ENCODE results near the gene CCL7.
"Not testable (repeated sequence)": the region's sequence is repeated elsewhere in the genome, so short reads cannot be mapped to it uniquely, and the experiment has no call there.

Gene CCL7

DNA sequence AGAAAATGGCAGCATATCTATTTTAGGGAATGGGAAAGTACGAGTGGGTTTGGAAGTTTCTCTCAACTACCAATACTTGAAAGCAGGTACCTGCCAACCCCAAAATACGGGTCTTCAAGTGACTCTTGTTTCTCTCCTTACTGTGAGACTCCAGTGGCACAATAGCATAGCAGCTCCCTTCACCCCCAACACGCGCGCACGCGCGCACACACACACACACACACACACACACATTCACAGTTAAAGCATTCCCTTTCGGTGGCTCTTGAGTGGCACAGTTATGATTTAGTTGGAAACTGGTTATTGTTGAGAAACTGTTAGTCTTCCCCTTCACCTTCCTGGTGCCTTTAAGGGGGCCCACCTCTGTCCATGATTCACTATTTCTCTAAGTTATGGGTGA is 45.0 kb upstream of the CCL7 start:
- TF ChIP-seq, protein P1, sequence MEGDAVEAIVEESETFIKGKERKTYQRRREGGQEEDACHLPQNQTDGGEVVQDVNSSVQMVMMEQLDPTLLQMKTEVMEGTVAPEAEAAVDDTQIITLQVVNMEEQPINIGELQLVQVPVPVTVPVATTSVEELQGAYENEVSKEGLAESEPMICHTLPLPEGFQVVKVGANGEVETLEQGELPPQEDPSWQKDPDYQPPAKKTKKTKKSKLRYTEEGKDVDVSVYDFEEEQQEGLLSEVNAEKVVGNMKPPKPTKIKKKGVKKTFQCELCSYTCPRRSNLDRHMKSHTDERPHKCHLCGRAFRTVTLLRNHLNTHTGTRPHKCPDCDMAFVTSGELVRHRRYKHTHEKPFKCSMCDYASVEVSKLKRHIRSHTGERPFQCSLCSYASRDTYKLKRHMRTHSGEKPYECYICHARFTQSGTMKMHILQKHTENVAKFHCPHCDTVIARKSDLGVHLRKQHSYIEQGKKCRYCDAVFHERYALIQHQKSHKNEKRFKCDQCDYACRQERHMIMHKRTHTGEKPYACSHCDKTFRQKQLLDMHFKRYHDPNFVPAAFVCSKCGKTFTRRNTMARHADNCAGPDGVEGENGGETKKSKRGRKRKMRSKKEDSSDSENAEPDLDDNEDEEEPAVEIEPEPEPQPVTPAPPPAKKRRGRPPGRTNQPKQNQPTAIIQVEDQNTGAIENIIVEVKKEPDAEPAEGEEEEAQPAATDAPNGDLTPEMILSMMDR (IDR thresholded peaks at IDR 0.05), result no peak
- Histone ChIP-seq H3K36me3 (ENCODE audit: control insufficient read depth, insufficient read depth, low read length) (no peaks in the 10 kb centered on the region), H3K4me1 (no peaks in the 10 kb centered on the region), H3K9ac (no peak overlapping the region), H3K79me2 (no peaks in the 10 kb centered on the region), H3K27ac (no peak overlapping the region), H3K4me2 (ENCODE audit: low read length) (no peak overlapping the region), H2AFZ (no peak overlapping the region), H3K9me3 (ENCODE audit: control insufficient read depth, low read length) (no peaks in the 10 kb centered on the region), H3K4me3 (ENCODE audit: low read depth, low read length) (no peak overlapping the region), H3K27me3 (ENCODE audit: control insufficient read depth, insufficient read depth, low read length) (no peaks in the 10 kb centered on the region)

DNA sequence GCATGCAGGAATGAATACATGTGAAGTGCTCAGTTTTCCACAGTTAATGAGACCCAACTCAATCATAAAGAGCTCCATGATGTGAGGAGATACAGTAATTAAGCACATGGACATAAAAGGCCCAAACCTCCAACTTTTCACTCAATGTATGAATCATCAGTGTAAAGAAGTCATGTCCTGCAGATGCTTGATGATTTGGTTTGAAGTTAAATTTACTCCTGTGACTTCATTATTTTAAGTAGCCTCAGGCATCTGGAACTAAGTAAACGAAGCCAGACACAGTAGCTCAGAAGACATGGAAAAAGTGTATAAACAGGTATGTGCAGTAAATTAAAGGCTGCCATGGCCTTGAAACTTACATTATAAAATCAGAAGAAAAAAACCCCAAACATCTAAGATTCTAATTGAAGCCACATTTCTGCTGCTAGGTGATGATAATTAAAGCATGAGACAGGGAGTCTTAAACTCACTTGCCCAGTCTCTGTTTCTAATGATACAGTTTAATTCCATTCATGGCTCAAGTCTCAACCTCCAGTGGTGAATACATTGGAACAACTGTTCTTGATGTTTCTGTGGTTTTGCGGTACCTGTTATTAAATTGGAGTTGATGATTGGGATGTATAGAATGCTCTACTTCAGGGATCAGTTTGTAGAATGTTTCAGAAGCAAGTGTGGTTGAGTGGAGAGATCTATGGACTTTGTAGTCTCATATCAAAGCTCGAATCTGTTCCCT is 43.8 kb upstream of the CCL7 start:
- Histone ChIP-seq H3K36me3 (ENCODE audit: control insufficient read depth, insufficient read depth, low read length) (no peaks in the 10 kb centered on the region), H3K27me3 (ENCODE audit: control insufficient read depth, insufficient read depth, low read length) (no peaks in the 10 kb centered on the region), H2AFZ (no peak overlapping the region), H3K4me2 (ENCODE audit: low read length) (no peak overlapping the region), H3K79me2 (no peaks in the 10 kb centered on the region), H3K9me3 (ENCODE audit: control insufficient read depth, low read length) (no peaks in the 10 kb centered on the region), H3K4me3 (ENCODE audit: low read depth, low read length) (no peak overlapping the region), H3K4me1 (no peaks in the 10 kb centered on the region), H3K9ac (no peak overlapping the region), H3K27ac (no peak overlapping the region)
- TF ChIP-seq, protein P1 (IDR thresholded peaks at IDR 0.05), result no peak

DNA sequence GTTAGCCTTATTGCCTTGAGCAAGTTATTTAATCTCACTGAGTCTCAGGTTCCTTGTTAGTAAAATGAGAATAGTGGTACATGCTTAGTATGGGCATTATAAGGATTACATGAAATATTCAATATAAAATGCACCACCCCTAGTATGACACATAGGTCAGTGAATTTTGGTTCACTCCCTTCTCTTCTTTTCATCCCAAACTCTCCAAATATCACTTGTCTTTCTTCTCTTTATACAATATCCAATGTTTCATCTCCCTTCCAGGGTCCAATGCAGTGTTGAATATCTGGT is 43.3 kb upstream of the CCL7 start:
- Histone ChIP-seq H3K27me3 (ENCODE audit: control insufficient read depth, insufficient read depth, low read length) (no peaks in the 10 kb centered on the region), H3K27ac (no peak overlapping the region), H2AFZ (no peak overlapping the region), H3K4me1 (no peaks in the 10 kb centered on the region), H3K36me3 (ENCODE audit: control insufficient read depth, insufficient read depth, low read length) (no peaks in the 10 kb centered on the region), H3K9me3 (ENCODE audit: control insufficient read depth, low read length) (no peaks in the 10 kb centered on the region), H3K79me2 (no peaks in the 10 kb centered on the region), H3K9ac (no peak overlapping the region), H3K4me3 (ENCODE audit: low read depth, low read length) (no peak overlapping the region), H3K4me2 (ENCODE audit: low read length) (no peak overlapping the region)
- TF ChIP-seq, protein P1 (IDR thresholded peaks at IDR 0.05), result no peak

DNA sequence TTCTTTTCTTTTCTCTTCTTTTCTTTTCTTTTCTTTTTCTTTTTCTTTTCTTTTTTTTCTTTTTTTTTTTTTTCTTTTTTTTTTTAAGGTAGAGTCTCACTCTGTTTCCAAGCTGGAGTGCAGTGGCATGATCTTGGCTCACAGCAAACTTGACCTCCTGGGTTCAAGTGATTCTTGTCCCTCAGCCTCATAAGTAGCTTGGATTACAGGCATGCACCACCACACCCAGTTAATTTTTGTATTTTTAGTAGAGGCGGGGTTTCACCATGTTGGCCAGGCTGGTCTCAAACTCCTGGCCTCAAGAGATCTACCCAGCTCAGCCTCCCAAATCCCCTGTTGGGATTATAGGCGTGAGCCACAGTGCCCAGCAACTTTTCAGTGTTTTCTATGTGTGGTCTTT is 42.7 kb upstream of the CCL7 start:
- not testable (repeated sequence) for H3K27me3 ChIP-seq (ENCODE audit: control insufficient read depth, insufficient read depth, low read length); H3K4me1 ChIP-seq; H3K79me2 ChIP-seq; H3K9me3 ChIP-seq (ENCODE audit: control insufficient read depth, low read length); H3K36me3 ChIP-seq (ENCODE audit: control insufficient read depth, insufficient read depth, low read length); H2AFZ ChIP-seq; H3K27ac ChIP-seq; H3K4me2 ChIP-seq (ENCODE audit: low read length); H3K4me3 ChIP-seq (ENCODE audit: low read depth, low read length); H3K9ac ChIP-seq

DNA sequence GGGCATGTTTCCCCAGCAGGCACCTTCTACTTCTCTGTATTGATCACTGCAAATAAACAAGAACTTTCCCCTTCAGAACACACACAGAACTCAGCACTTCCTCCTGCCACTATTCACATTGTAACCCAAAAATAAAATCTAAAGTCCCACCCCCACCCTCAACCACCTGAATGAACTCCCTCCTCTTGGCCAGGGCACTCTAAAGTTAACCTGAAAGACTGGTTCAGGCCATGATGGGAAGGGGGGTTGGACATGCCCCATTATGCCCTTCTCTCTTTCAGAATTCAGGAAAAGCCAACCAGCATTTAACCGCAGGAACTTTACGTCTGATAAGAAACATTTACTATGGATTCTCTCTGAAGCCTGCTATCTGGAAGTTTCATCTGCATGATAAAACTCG is 42.3 kb upstream of the CCL7 start:
- no peaks in the 10 kb centered on the region for H3K4me1 ChIP-seq
- no peak overlapping the region for H2AFZ ChIP-seq
- H3K4me3 ChIP-seq (ENCODE audit: low read depth, low read length), result no peak overlapping the region
- TF ChIP-seq, protein P1 (IDR thresholded peaks at IDR 0.05), result no peak
- no peaks in the 10 kb centered on the region for H3K79me2 ChIP-seq
- no peaks in the 10 kb centered on the region for H3K9me3 ChIP-seq (ENCODE audit: control insufficient read depth, low read length)
- H3K36me3 ChIP-seq (ENCODE audit: control insufficient read depth, insufficient read depth, low read length), result no peaks in the 10 kb centered on the region
- H3K27me3 ChIP-seq (ENCODE audit: control insufficient read depth, insufficient read depth, low read length), result no peaks in the 10 kb centered on the region
- no peak overlapping the region for H3K4me2 ChIP-seq (ENCODE audit: low read length)
- H3K9ac ChIP-seq, result no peak overlapping the region
- no peak overlapping the region for H3K27ac ChIP-seq
